DOHH2 (cell line): ENCODE data around the gene PIM1.

Experiments used
- CTCF ChIP-seq: fragments of 200-600 bp; sonication (generic); IDR thresholded peaks from one replicate; pipeline ENCODE4 v1.5.1; 2014; ENCODE audit warnings: antibody characterized with exemption, mild to moderate bottlenecking, low read depth, low read length; ENCODE audit not compliant: poor library complexity, severe bottlenecking
- EZH2phosphoT487 ChIP-seq: fragments of 200-600 bp; sonication (generic); IDR thresholded peaks from 2 replicates; pipeline ENCODE4 v1.6.1; 2017; ENCODE audit warnings: borderline replicate concordance, mild to moderate bottlenecking, antibody characterized with exemption, low read length, moderate library complexity, mixed read lengths

- TF ChIP-seq CTCF (no peak), EZH2phosphoT487 (no peak)
These were observed 19.6 kb upstream of the PIM1 start for GRCh38 chr6:37150314-37150713.
